Suppressor macrophage (primary cell): ENCODE results near the gene KANK3.
"Not testable (repeated sequence)": the region's sequence is repeated elsewhere in the genome, so short reads cannot be mapped to it uniquely, and the experiment has no call there.

Experiments used
- DNase-seq, 4 experiments: peaks; one replicate each; pipeline ENCODE4 v3.0.0-alpha.2; 2020 to 2022

Gene KANK3

DNA sequence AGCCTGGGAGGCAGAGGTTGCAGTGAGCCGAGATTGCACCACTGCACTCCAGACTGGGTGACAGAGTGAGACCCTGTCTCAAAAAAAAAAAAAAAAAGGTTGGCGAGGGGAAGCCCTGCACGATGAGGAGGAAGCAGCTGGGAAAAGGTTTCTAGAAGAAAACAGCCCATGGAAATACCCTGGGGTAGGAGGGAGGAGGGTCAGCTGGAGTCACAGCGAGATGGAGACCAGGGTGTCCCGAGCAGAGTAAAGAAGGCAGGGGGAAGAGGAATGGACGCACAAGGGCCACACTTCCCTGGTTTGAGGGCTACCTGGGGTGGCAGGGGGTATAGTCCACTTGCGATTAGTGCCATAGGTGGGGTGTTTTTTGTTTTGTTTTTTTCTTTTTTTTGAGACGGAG, 6.4 kb downstream of the KANK3 start:
- no peak for DNase-seq

DNA sequence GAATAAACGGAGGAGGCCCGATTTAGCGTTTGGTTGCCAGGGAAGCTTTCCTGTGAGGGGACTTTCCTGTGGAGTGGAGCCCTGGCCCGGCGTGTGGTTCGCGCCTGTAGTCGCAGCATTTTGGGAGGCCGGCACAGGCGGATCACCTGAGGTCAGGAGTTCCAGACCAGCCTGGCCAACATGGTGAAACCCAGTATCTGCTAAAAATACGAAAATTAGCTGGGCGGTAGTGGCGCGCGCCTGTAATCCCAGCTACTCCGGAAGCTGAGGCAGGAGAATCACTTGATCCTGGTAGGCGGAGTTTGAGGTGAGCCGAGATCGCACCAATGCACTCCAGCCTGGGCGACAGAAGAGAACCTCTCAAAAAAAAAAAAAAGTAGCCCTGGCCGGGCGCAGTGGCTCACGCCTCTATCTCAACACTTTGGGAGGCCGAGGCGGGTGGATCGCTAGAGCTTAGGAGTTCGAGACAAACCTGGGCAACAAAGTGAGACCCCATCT, 6.9 kb downstream of the KANK3 start:
- DNase-seq: peak in 2 of 4 experiments; percentile 19 to 50

DNA sequence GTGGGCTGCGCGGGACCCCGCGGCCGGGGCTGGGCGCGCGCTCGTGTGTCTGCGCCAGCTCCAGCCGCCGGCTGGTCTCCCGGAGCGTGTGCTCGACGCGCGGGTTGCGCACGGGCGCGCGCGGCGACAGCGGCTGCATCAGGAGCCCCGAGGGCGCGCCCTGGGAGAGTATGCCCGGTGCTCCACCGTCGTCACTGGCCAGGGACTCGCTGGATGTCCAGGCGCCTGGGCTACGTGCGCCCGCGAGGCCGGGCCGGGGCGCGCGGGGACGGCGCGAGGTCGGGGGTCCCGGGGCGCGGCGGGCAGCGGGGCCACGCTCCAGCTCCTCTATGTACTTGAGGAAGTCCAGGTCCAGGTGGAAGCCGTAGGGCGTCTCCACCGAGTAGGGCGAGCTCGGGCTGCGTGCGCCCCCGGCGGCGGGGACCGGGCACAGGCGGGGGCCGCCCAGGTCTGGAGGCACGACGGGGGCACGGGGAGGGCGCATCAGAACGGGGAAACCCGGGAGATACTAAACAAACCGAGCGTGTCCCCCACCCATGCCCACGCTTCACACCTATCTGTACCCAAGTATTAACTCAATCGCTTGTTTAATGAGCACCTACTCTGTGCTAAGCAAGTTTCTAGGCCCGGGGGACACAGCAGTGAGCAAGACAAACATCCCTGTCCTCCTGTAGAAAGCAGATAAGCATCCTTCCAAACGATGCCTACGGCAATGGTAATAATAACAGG, 7.6 kb downstream of the KANK3 start:
- DNase-seq: peak in 1 of 4 experiments; percentile 83

DNA sequence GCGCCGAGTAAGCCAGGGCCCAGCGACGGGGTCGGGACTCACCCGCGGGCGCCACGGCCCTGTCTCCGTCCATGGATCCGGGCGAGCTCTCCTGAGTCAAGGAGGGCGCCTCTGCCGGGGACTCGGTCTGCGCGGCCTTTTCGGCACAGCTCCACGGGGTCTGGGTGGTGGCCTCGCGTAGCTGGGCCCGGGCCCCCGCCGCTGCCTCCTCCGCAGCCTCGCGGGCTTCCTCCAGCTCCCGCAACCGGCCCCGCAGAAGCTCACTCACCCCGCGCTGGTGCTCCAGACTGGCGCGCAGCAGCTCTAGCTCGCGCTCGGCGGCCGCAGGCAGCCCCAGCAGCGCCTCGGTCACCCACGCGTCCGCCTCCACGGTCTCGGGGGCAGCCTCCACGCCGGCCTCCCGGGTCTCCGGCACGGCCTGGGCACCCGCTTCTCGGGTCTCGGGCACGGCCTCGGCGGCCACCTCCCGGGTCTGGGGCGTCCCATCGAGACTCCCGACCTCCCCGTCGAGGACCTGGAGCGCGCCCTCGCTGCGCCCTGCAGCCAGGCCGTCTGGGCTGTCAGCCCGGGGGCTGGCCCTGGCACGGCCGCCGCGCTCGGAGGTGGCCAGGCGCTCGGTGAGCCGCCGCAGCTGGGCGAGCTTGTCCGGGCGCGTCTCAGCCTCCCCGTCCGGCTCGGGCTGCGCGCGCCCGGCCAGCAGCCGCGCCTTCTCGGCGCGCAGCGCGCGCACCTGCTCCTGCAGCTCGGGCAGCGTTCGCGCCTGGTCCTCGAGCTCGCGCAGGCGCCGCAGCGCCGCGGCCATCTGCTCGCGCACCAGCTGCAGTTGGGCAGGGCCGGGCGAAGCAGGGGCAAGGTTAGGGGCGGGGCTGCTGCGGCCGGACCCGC, 8.4 kb downstream of the KANK3 start:
- peak; percentile 24 to 69 (median 55) for DNase-seq

DNA sequence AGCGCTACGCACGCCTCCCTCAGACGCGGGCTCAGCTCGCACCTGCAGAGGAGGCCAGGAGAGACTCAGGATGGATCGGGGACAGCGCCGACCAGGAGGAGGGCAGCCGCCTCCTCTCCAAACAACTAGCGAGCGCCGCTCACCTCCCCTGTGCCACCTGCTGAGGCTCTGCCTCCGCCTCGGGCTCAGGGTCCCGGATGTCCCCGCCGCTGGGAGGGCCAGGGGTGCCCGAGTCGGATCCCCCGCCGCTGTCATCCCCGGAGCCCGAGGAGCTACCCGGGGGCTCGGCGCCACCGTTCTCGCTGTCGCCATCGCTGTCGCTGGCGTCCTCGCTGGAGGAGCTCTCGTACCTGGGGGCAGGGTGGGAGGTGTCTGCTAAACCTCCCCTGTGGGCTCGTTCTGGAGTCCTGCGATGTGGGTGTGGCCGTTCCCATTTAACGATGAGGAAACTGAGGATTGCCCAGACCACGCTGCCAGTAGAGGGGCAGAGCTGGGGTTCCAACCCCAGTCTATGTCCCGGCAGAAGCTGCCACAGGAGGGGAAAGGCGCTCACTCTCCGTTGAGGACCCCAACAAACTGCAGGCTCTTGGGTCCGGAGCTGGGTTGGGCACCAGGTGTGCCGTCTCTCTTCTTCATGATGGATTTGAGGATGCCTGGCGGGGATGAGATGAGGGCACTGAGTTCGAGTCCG, 9.2 kb downstream of the KANK3 start:
- DNase-seq: no peak

DNA sequence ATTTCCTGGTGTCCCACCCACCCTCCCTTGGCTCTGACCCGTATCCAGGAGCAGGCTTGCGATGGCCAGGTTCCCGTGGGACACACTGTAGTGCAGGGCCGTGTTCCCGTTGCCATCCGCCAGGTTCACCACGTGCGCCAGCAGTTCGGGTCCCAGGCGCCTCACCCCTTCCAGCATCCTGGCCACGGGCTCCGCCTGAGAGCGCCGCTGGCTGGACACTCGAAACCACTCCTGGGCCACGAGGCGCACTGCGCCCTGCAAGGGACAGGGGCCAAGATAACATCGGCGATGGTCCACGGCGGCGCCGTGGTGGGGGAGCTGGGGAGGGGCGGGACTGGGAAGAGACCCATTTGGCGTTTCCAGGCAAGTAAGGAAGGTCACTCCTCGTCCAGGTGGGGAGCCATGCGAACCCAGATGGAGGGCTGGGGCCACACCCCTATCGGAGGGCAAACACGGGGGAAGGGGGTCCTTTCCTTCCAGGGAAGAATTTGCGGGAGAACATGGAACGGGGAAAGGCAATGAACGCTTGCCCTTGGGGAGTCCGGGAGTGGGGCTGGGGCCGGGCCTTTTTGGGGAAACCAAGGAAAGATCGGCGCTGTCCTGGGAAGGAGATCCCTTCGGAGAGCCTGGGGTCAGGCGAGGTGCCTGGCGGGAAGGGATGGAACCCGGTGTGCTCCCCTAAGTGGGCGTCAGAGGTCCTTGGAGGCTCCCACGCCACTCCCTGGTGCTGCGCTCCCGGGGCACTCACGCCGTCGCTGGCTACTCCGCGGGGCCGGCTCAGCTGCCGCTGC, 9.9 kb downstream of the KANK3 start:
- DNase-seq: no peak

DNA sequence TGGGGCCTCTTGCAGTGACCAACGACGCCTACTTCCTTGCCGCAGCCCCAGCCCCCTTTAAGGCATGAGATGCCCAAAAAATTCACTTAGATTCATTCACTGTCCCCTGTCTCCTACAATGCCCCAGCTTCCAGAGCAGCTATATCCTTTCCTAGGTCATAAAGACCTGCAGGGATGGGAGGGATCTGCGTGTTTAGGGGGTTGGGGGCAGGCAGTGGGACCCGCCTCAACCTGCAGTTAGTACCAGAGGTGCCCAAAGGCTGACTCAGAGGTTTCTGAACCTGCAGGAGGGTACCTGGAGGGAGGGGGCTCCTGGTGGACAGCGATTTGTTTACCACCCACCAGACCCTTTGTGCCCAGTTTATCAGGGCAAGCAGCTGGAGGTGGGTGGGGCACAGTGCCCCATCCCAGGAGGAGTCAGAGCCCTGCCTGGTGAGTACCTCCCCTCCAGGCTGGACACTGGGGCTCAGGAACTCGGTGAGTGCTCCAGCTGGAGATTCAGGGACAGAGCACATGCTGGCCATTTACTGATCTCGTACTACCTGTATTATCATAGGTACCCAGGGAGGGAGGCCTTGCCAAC, 11.7 kb downstream of the KANK3 start:
- DNase-seq: no peak

DNA sequence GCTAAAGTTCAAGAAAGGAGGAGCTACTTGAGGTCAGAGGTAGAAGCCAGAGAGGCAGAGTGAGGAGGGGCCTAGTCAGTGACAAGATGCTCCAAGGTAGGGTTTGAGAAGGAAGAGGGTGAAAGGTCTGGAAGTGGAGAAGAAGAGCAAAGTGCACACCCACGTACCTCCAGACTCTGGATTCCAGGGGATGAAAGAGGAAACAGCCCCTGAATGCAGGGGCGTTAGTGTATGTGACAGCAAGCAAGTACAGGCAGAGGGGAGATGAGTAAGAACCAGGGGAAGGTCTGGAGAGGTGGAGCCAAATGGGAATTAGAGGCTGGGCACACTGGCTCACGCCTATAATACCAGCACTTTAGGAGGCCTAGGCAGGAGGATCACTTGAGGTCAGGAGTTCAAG, 13.1 kb downstream of the KANK3 start:
- peak; percentile 44 to 74 (median 61) for DNase-seq

DNA sequence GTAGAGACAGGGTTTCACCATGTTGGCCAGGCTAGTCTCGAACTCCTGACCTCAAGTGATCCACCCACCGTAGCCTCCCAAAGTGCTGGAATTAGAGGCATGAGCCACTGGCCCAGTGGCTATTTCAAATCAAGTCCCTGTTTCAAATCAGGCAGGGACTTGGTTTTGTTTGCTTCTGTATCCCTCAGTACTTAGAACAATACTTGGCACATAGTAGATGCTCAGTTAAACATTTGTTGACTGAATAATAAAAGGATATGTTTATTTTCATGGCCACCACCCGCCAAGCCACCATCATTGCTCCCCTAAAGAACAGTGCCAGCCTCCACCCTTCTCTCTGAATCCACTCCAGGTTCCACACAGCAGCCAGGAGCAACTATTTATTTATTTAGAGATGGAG, 17.6 kb downstream of the KANK3 start:
- DNase-seq: no peak

DNA sequence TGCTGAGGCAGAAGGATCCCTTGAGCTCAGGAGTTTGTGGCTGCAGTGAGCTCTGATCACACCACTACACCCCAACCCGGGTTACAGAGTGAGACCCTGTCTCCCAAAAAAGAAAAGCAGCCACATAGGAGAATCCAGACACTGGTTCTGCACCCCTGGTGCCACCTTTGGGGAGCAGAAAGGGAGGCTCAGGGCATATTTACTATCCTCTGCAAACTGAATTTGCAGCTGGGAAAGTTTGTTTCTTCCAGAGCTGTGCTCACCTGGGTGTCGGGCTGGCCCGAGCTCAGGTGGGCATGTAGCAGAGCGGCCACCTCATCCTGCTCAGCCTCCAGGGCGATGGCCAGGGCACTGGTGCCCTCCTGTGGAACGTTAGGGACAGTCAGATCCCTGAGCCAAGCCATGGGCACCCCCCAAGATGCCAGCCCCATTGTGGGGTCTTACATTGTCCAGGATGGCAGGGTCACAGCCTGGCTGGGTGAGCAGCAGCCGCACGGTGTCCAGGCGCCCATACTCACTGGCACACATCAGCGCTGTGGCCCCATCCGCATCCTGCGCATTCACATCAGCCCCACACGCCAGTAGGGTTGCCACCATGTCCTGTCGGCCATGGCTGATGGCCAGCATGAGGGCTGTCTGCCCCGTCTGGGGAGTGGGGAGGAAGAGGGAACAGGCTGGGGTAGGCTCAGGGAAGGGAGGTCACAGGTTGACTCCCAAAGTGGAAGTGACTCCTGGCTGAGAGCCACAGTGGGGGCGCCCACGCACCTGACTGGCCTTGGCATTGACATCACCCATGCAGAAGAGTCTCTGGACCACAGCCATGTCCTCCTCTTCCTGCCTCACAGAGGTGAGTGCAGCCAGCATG, 18.6 kb downstream of the KANK3 start:
- DNase-seq: peak; percentile 28 to 71 (median 56)

DNA sequence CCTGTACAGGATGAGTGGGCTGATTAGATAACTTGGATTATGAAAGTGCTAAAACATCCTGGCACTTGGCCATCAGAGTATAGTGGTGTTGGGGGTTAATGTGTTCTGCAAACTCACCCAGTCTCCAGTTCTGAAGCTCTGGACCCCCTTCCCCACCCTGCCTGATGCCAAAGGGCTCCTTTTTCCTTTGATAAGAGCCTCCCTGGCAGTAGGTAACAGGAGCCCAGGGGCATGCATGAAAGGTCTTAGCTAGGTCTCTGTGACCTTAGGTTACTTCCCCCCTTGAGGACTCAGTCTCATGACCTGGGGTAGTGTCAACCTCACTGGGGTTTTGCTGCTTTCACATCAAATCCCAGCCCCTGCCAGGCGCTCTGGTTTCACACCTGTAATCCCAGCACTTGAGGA, 19.3 kb downstream of the KANK3 start:
- no peak for DNase-seq

DNA sequence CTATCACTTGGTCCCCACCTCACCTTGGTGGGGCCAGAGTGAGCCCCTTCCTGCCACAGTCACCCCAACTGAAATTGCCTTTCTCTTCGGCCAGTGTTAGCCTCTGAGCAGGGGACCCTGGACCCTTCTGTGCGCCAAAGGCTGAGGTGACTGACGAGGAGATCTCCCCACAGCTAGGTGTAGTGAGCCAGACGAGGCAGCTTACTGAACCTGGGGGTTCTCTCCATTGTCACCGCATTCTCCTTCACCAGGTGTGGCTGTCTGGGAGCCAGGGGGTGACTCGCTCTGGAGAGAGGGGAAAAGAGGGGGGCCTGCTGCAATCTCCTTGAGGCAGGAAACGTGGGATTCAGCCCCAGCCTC, 20.4 kb downstream of the KANK3 start:
- DNase-seq: no peak

DNA sequence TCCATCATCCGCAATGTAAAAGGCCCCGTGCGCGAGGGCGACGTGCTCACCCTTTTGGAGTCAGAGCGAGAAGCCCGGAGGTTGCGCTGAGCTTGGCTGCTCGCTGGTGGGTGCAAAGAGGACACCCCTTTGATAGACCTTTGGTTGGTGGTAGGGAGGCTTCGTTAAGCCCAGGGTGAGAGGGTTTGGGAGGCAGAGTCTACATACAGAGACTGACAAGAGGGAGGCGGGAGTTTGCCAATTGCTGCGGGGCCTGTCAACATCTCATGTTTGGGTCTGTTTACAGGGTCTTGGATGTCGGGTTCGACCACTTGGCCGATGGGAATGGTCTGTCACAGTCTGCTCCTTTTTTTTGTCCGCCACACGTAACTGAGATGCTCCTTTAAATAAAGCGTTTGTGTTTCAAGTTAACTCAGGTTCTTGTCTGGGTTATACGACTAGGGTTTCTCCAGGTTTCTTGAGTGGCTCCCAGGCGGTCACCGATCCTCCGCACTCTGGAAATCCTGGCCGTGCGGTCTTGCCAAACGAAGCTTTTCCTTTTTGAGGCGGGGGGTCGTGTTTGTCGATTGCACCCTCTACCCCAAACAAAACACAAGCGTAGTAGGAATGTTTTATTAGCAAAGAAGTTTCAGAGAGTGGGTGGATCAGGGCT, 20.9 kb downstream of the KANK3 start:
- DNase-seq: no peak

DNA sequence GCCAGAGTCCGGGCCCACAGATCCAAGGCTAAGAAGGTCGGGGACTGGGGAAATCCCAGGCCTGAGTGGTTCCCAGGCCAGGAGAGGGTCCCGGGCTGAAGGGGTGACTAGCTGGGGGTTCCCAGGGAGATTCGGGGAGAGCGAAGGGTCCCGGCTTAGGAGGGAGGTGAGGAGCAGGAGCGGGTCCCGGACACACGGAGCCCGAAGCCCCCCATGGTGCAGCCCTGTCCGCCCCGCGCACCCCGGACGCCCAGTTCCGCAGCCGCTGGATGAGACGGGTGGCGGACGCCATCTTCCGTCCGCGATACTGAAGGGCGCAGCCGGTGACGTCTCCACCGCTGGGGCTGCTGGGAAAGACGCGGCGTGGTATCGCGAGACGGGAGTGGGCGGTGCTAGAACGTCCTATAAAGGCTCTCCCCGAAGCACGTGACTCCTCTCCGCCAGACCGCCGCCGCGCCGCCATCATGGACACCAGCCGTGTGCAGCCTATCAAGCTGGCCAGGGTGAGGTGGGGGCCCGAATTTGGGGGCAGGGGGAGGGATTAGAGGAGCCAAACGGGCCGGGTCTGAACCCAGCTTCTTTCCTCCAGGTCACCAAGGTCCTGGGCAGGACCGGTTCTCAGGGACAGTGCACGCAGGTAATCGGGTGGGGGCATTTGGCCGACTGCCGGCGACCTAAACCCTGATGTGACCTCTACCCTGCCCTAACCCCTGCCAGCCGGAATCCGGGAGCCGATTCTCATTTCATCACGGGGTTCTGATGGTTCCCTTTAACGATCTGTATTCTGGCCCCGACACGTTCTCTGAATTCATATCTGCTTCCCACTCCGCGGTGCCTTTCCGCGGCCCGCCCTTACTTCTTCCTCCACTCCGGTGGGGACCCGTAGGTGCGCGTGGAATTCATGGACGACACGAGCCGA, 21.7 kb downstream of the KANK3 start, which contains the start of the genes NDUFA7 and RPS28:
Gene NDUFA7, minus strand, starts transcription at position 309 of the 919 bp plus-strand sequence. Its CDS starts 17 bp downstream, at position 292.
Gene RPS28, plus strand, starts transcription at position 430 of the 919 bp plus-strand sequence. Its CDS starts 35 bp downstream, at position 465.
- DNase-seq: peak; percentile 98 to 99 (median 98)

DNA sequence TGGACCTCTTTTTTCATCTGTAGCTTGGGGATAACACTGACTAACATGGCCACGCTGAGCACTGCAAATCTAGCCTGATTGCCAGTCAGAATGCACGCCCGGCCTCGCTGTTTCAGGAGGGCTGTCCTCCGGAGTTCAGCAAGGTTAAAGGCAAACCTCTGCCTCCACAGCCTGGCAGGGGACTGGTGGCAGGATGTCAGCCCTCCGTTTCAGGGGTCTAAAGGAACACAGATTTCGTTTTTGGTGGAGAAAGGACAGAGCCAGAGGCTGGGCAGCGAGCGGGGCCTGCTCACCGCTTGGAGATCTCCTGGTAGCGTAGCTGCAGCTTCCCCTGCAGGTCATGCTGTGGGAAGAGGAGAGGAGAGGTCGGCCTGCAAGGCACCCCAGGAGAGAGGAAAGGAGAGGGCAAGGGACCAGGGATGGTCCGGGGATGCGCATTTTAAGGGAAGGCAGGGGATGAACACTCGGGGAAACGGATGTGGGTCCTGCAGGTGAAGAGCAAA, 22.4 kb downstream of the KANK3 start:
- peak; percentile 27 to 49 (median 38) for DNase-seq

DNA sequence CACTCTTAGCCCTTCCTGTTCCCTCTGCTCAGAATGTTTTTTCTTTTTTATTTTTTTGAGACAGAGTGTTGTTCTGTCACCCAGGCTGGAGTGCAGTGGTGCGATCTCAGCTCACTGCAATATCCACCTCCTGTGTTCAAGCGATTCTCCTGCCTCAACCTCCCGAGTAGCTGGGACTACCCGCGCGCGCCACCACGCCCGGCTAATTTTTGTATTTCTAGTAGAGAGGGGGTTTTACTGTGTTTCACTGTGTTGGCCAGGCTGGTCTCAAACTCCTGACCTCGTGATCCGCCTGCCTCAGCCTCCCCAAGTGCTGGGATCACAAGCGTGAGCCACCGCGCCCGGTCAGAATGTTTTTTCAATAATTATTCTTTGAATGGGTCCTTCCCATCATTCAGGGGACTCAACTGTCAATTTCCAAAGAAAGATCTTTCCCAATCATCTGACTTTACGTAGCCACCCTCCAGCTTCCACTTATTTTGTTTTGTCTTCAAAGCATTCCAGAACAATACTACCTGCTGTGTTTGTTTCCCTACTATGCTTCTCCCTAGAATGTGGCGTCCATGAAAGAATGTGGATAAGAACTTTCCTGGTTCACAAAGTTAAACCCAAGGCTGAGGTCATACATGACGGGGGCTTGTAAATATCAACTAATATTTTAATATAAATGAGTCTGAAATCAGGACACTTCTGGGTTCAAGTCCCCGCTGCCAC, 23.1 kb downstream of the KANK3 start:
- no peak for DNase-seq

DNA sequence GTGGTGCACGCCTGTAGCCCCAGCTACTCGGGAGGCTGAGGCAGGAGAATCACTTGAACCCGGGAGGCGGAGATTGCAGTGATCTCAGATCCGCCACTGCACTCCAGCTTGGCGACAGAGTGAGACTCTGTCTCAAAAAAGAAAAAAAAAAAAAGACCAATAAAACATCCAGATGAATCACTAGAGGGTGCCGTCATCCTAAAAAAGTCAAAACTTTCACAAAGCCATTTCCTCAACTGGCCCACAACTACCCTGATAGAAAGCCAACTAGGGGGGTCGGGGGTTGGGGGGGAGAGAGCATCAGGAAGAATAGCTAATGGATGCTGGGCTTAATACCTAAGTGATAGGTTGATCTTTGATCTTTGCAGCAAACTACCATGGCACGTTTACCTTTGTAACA, 24.2 kb downstream of the KANK3 start:
- not testable (repeated sequence) for DNase-seq
